ENCODE measurements around the gene HELQ. TPM values are rescaled to one million over a fixed set of nuclear protein-coding genes. Genes with fewer than 3 reads are reported as not detected.
A peak's percentile ranks its signal among the peaks of the same experiment; 100 is the strongest.
"Not testable (repeated sequence)": the region's sequence is repeated elsewhere in the genome, so short reads cannot be mapped to it uniquely, and the experiment has no call there.

Gene HELQ
- total RNA-seq, 1 donor: 17.4 TPM

- H3K4me2 ChIP-seq (ENCODE audit: insufficient read depth, low read length): no peak overlapping the region
- H3K9me3 ChIP-seq (ENCODE audit: low read depth, low read length): no peaks in the 10 kb centered on the region
- H3K4me1 ChIP-seq (ENCODE audit: insufficient read depth, low read length): no peaks in the 10 kb centered on the region
- H2AFZ ChIP-seq (ENCODE audit: low read length): no peak overlapping the region
- no peak for DNase-seq (ENCODE audit: insufficient read length, low spot score, missing footprints)
- no peak overlapping the region for H3K27ac ChIP-seq (ENCODE audit: low read depth, low read length)
- no peak for TF ChIP-seq CTCF (IDR thresholded peaks at IDR 0.05; ENCODE audit: extremely low read depth, low read depth, low read length)
- no peaks in the 10 kb centered on the region for H4K20me1 ChIP-seq (ENCODE audit: insufficient read depth, low read length)
- H3K79me2 ChIP-seq (ENCODE audit: insufficient read depth, low read length): no peaks in the 10 kb centered on the region
- H3K4me3 ChIP-seq (ENCODE audit: insufficient read depth, low read length): no peak overlapping the region
- peaks cover 5% of the 10 kb centered on the region for H3K27me3 ChIP-seq (ENCODE audit: insufficient read depth, low read length)
- H3K36me3 ChIP-seq (ENCODE audit: insufficient read depth, low read length): no peaks in the 10 kb centered on the region
These were observed 42.6 kb upstream of the HELQ start for GRCh38 chr4:83498187-83498586.

- DNase-seq (ENCODE audit: insufficient read length, low spot score, missing footprints): not testable (repeated sequence)
These were observed 40.7 kb upstream of the HELQ start for GRCh38 chr4:83496085-83496917.

GRCh38 chr4:83490876-83491450, 35.3 kb upstream of the HELQ start:
- Histone ChIP-seq H3K27me3 (ENCODE audit: insufficient read depth, low read length) (no peaks in the 10 kb centered on the region), H3K27ac (ENCODE audit: low read depth, low read length) (no peak overlapping the region), H3K36me3 (ENCODE audit: insufficient read depth, low read length) (no peaks in the 10 kb centered on the region), H3K4me3 (ENCODE audit: insufficient read depth, low read length) (no peak overlapping the region), H3K4me2 (ENCODE audit: insufficient read depth, low read length) (no peak overlapping the region), H3K79me2 (ENCODE audit: insufficient read depth, low read length) (no peaks in the 10 kb centered on the region), H4K20me1 (ENCODE audit: insufficient read depth, low read length) (no peaks in the 10 kb centered on the region), H3K4me1 (ENCODE audit: insufficient read depth, low read length) (no peaks in the 10 kb centered on the region), H2AFZ (ENCODE audit: low read length) (no peak overlapping the region), H3K9me3 (ENCODE audit: low read depth, low read length) (no peaks in the 10 kb centered on the region)
- peak; percentile 75 for TF ChIP-seq CTCF (IDR thresholded peaks at IDR 0.05; ENCODE audit: extremely low read depth, low read depth, low read length)
- peak; percentile 22 for DNase-seq (ENCODE audit: insufficient read length, low spot score, missing footprints)

More at GRCh38 chr4:83496085-83496917, 40.7 kb upstream of the HELQ start:
- not testable (repeated sequence) for H2AFZ ChIP-seq (ENCODE audit: low read length); H3K79me2 ChIP-seq (ENCODE audit: insufficient read depth, low read length); H3K4me2 ChIP-seq (ENCODE audit: insufficient read depth, low read length); H3K4me3 ChIP-seq (ENCODE audit: insufficient read depth, low read length); H4K20me1 ChIP-seq (ENCODE audit: insufficient read depth, low read length); H3K4me1 ChIP-seq (ENCODE audit: insufficient read depth, low read length); H3K27me3 ChIP-seq (ENCODE audit: insufficient read depth, low read length); H3K27ac ChIP-seq (ENCODE audit: low read depth, low read length); H3K36me3 ChIP-seq (ENCODE audit: insufficient read depth, low read length); H3K9me3 ChIP-seq (ENCODE audit: low read depth, low read length)

- no peak overlapping the region for H3K4me3 ChIP-seq (ENCODE audit: insufficient read depth, low read length)
- peaks cover 5% of the 10 kb centered on the region for H3K4me1 ChIP-seq (ENCODE audit: insufficient read depth, low read length)
- TF ChIP-seq CTCF (IDR thresholded peaks at IDR 0.05; ENCODE audit: extremely low read depth, low read depth, low read length): no peak
- H3K36me3 ChIP-seq (ENCODE audit: insufficient read depth, low read length): no peaks in the 10 kb centered on the region
- H3K4me2 ChIP-seq (ENCODE audit: insufficient read depth, low read length): no peak overlapping the region
- no peak overlapping the region for H2AFZ ChIP-seq (ENCODE audit: low read length)
- no peaks in the 10 kb centered on the region for H3K27me3 ChIP-seq (ENCODE audit: insufficient read depth, low read length)
- no peaks in the 10 kb centered on the region for H4K20me1 ChIP-seq (ENCODE audit: insufficient read depth, low read length)
- H3K27ac ChIP-seq (ENCODE audit: low read depth, low read length): no peak overlapping the region
- no peaks in the 10 kb centered on the region for H3K9me3 ChIP-seq (ENCODE audit: low read depth, low read length)
- H3K79me2 ChIP-seq (ENCODE audit: insufficient read depth, low read length): no peaks in the 10 kb centered on the region
- DNase-seq (ENCODE audit: insufficient read length, low spot score, missing footprints): peak; percentile 30
These were observed 34.2 kb upstream of the HELQ start for GRCh38 chr4:83489711-83490326.

Data from osteoblast (primary cell).